WTC11 (cell line): ENCODE results near the gene HOXC4. TPM values are rescaled to one million over a fixed set of nuclear protein-coding genes. Genes with fewer than 3 reads are reported as not detected.

Experiments
- ATAC-seq: fragments of 200-7000 bp; cut with Tn5 transposase; 2 replicates; pipeline ENCODE4 v1.10.0; 2021; ENCODE audit warnings: mild to moderate bottlenecking, moderate library complexity
- CTCF ChIA-PET: fragments of 300-600 bp; sonication (Branson Sonifier 250); formaldehyde crosslinking; loops from one replicate; lab custom pipeline; 2021; ENCODE audit warnings: antibody characterized with exemption; lab: Charles Lee
- POLR2A ChIA-PET: fragments of 350-600 bp; sonication (Branson Sonifier 250); formaldehyde crosslinking; loops from one replicate; lab custom pipeline; 2021; ENCODE audit warnings: antibody characterized with exemption; lab: Charles Lee
- DNase-seq: peaks from one replicate; pipeline ENCODE4 v3.0.0; 2021; ENCODE audit warnings: low spot score
- H3K27ac Mint-ChIP-seq: 2 replicates; pipeline ENCODE4 v1.8.0; 2021; ENCODE audit warnings: mixed read lengths
- H3K27me3 Mint-ChIP-seq: 2 replicates; pipeline ENCODE4 v1.8.0; 2021; ENCODE audit warnings: low read depth, mild to moderate bottlenecking, moderate library complexity, mixed read lengths
- H3K36me3 Mint-ChIP-seq: 2 replicates; pipeline ENCODE4 v1.8.0; 2021; ENCODE audit warnings: mixed read lengths
- H3K4me1 Mint-ChIP-seq: 2 replicates; pipeline ENCODE4 v1.8.0; 2022; ENCODE audit warnings: mixed read lengths
- H3K4me3 Mint-ChIP-seq: 2 replicates; pipeline ENCODE4 v1.8.0; 2021; ENCODE audit warnings: mild to moderate bottlenecking, moderate library complexity, mixed read lengths
- H3K9me3 Mint-ChIP-seq: 2 replicates; pipeline ENCODE4 v1.8.0; 2021; ENCODE audit warnings: mixed read lengths
- AR ChIP-seq: fragments of 250-450 bp; sonication (Bioruptor Pico); IDR thresholded peaks from 2 replicates; pipeline ENCODE4 v1.9.0; 2021; ENCODE audit warnings: mild to moderate bottlenecking
- ATF6 ChIP-seq: sonication (generic); formaldehyde crosslinking; IDR thresholded peaks from 2 replicates; pipeline ENCODE4 v1.8.1; 2023; ENCODE audit warnings: mild to moderate bottlenecking, missing genetic modification reagents
- CDX4 ChIP-seq: fragments of 250-450 bp; sonication (Bioruptor Pico); IDR thresholded peaks from 2 replicates; pipeline ENCODE4 v1.9.0; 2021; ENCODE audit warnings: moderate library complexity, mild to moderate bottlenecking, inconsistent platforms, borderline replicate concordance
- CREB1 ChIP-seq: sonication (generic); formaldehyde crosslinking; IDR thresholded peaks from 2 replicates; pipeline ENCODE4 v1.8.0; 2023; ENCODE audit warnings: mild to moderate bottlenecking, missing genetic modification reagents
- CREM ChIP-seq: sonication (generic); formaldehyde crosslinking; IDR thresholded peaks from 2 replicates; pipeline ENCODE4 v1.8.1; 2022; ENCODE audit warnings: mild to moderate bottlenecking, missing genetic modification reagents, moderate library complexity
- ETV6 ChIP-seq: sonication (generic); formaldehyde crosslinking; IDR thresholded peaks from 2 replicates; pipeline ENCODE4 v1.8.1; 2022; ENCODE audit warnings: mild to moderate bottlenecking, missing genetic modification reagents
- FOXJ3 ChIP-seq: sonication (generic); formaldehyde crosslinking; IDR thresholded peaks from 2 replicates; pipeline ENCODE4 v1.9.0; 2021; ENCODE audit warnings: missing genetic modification reagents, mild to moderate bottlenecking, borderline replicate concordance
- GABPB1 ChIP-seq: sonication (generic); formaldehyde crosslinking; IDR thresholded peaks from 2 replicates; pipeline ENCODE4 v1.8.1; 2023; ENCODE audit warnings: mild to moderate bottlenecking, missing genetic modification reagents
- GTF2I ChIP-seq: fragments of 250-450 bp; sonication (Bioruptor Pico); conservative IDR thresholded peaks from 2 replicates; pipeline ENCODE4 v1.4.0; 2021; ENCODE audit warnings: mild to moderate bottlenecking
- IRF1 ChIP-seq: sonication (generic); formaldehyde crosslinking; IDR thresholded peaks from 2 replicates; pipeline ENCODE4 v1.8.0; 2023; ENCODE audit warnings: missing genetic modification reagents
- MXD4 ChIP-seq: fragments of 250-450 bp; sonication (Bioruptor Pico); IDR thresholded peaks from 2 replicates; pipeline ENCODE4 v1.8.0; 2021; ENCODE audit warnings: mild to moderate bottlenecking, moderate library complexity, borderline replicate concordance
- NR1H2 ChIP-seq: sonication (generic); formaldehyde crosslinking; IDR thresholded peaks from 2 replicates; pipeline ENCODE4 v1.9.0; 2021; ENCODE audit warnings: mild to moderate bottlenecking, moderate library complexity, missing genetic modification reagents
- NR3C1 ChIP-seq: sonication (generic); formaldehyde crosslinking; conservative IDR thresholded peaks from 2 replicates; pipeline ENCODE4 v1.8.1; 2023; ENCODE audit warnings: low read depth, mild to moderate bottlenecking, missing genetic modification reagents
- SMAD3 ChIP-seq: sonication (generic); formaldehyde crosslinking; IDR thresholded peaks from 2 replicates; pipeline ENCODE4 v1.8.0; 2022; ENCODE audit warnings: missing genetic modification reagents, mild to moderate bottlenecking, borderline replicate concordance
- TCF7 ChIP-seq: sonication (generic); formaldehyde crosslinking; IDR thresholded peaks from 2 replicates; pipeline ENCODE4 v1.8.0; 2022; ENCODE audit warnings: mild to moderate bottlenecking, low read depth, missing genetic modification reagents, moderate library complexity
- TEAD1 ChIP-seq: sonication (generic); formaldehyde crosslinking; IDR thresholded peaks from 2 replicates; pipeline ENCODE4 v1.8.0; 2022; ENCODE audit warnings: mild to moderate bottlenecking, missing genetic modification reagents
- TP53 ChIP-seq: sonication (generic); formaldehyde crosslinking; IDR thresholded peaks from 2 replicates; pipeline ENCODE4 v1.8.1; 2023; ENCODE audit warnings: mild to moderate bottlenecking, missing genetic modification reagents
- USF2 ChIP-seq: sonication (generic); formaldehyde crosslinking; IDR thresholded peaks from 2 replicates; pipeline ENCODE4 v1.8.1; 2023; ENCODE audit warnings: mild to moderate bottlenecking, missing genetic modification reagents, moderate library complexity
- ZNF121 ChIP-seq: sonication (generic); formaldehyde crosslinking; IDR thresholded peaks from 2 replicates; pipeline ENCODE4 v1.8.0; 2023; ENCODE audit warnings: missing genetic modification reagents
- ZNF232 ChIP-seq: sonication (generic); formaldehyde crosslinking; IDR thresholded peaks from 2 replicates; pipeline ENCODE4 v1.8.0; 2022; ENCODE audit warnings: mild to moderate bottlenecking, missing genetic modification reagents
- ZNF263 ChIP-seq: sonication (generic); formaldehyde crosslinking; IDR thresholded peaks from 2 replicates; pipeline ENCODE4 v1.8.1; 2022; ENCODE audit warnings: low read depth, mild to moderate bottlenecking, moderate library complexity, missing genetic modification reagents
- ZNF396 ChIP-seq: fragments of 250-450 bp; sonication (Bioruptor Pico); IDR thresholded peaks from 2 replicates; pipeline ENCODE4 v1.8.0; 2021; ENCODE audit warnings: mild to moderate bottlenecking, moderate library complexity, borderline replicate concordance
- ZNF416 ChIP-seq: fragments of 250-450 bp; sonication (Bioruptor Pico); IDR thresholded peaks from 2 replicates; pipeline ENCODE4 v1.9.0; 2021; ENCODE audit warnings: mild to moderate bottlenecking, inconsistent platforms
- ZNF423 ChIP-seq: fragments of 250-450 bp; sonication (Bioruptor Pico); IDR thresholded peaks from 2 replicates; pipeline ENCODE4 v2.1.2; 2022; ENCODE audit warnings: mild to moderate bottlenecking, moderate library complexity
- total RNA-seq: library from RNA; stranded (reverse); gene quantifications from 3 replicates; pipeline ENCODE4 v1.2.3, GENCODE V29; 2021
- TF ChIP-seq, protein P1 (sequence below): sonication (generic); formaldehyde crosslinking; IDR thresholded peaks from 2 replicates; pipeline ENCODE4 v1.8.1; 2022; ENCODE audit warnings: mild to moderate bottlenecking, missing genetic modification reagents, moderate library complexity, borderline replicate concordance
- TF ChIP-seq, protein P2 (sequence below): sonication (generic); formaldehyde crosslinking; IDR thresholded peaks from 2 replicates; pipeline ENCODE4 v1.8.1; 2022; ENCODE audit warnings: mild to moderate bottlenecking, moderate library complexity, missing genetic modification reagents

The HOXC4 gene
- total RNA-seq, 1 experiment from 2014 or later, result 0.46 TPM

DNA sequence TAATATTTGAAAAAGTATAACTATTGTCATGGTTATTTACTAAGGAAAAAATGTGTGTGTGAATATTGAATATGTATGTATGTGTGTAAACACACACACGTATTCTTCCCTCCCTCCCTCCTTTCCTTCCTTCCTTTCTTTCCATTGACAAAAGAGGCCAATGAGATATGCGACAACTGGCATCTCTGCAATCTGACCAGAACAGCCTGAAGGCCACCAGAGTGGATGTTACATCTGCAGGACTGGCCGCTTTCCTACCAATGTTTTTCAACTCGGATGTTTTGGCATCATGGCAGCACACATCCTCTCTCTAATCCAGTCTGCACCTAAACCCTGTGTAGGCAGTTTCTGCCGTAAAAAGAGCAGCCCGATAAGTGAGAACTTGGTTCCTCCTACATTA, 20.7 kb downstream of the HOXC4 start:
- DNase-seq, result no peak
- ChIA-PET POLR2A (no interaction called here), CTCF (interaction anchor here (2.4 kb wide), 1 partner anchor 127 kb away, joined by 16 read pairs; no protein-coding TSS in a partner anchor)
- H3K27me3 Mint-ChIP-seq, result peaks cover 87% of the 10 kb centered on the region
- H3K36me3 Mint-ChIP-seq, result no peaks in the 10 kb centered on the region
- peaks cover 49% of the 10 kb centered on the region for H3K4me1 Mint-ChIP-seq
- peak overlapping the region; percentile 91; the same call in 1 of the 2 replicates for H3K27ac Mint-ChIP-seq
- TF ChIP-seq ZNF396 (CRISPR knock-in tag) (no peak), ZNF121 (no peak), CDX4 (CRISPR knock-in tag) (no peak), GABPB1 (CRISPR knock-in tag) (no peak), TCF7 (CRISPR knock-in tag) (no peak), ZNF423 (CRISPR knock-in tag) (no peak), CREM (CRISPR knock-in tag) (no peak), ZNF263 (CRISPR knock-in tag) (no peak), MXD4 (CRISPR knock-in tag) (no peak), ETV6 (CRISPR knock-in tag) (no peak), CREB1 (CRISPR knock-in tag) (no peak), AR (no peak), ATF6 (CRISPR knock-in tag) (no peak), NR1H2 (CRISPR knock-in tag) (no peak), FOXJ3 (no peak)
- no peak overlapping the region for H3K4me3 Mint-ChIP-seq
- no peak for ATAC-seq
- H3K9me3 Mint-ChIP-seq, result no peaks in the 10 kb centered on the region

DNA sequence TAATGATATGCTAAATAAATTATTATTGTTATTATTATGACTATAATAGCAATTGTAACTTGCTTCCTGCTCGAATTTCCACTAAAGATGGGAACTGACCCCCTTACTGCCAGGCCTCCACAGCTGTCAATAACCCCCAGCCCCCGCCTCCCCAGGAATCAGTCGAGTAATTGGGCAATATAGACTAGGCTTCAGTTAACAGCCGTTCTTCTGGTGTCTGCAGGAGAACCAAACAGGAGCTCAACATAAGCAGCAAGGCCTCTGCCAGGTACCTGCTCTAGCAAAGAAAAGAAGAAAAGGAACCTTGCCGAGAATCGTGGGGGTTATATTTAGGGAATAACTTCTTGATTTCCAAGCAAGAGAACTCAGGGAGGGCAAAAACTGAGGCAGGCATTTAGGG, 21.8 kb downstream of the HOXC4 start:
- POLR2A ChIA-PET, result interaction anchor here (0.6 to 1.1 kb wide), 5 partner anchors 10 to 134 kb away, joined by 3 to 10 read pairs (median 3); partner anchors contain the start of gene HOXC4
- H3K4me3 Mint-ChIP-seq, result peak overlapping the region; percentile 40; the same call in 1 of the 2 replicates
- no peak for DNase-seq
- TF ChIP-seq, protein P1, sequence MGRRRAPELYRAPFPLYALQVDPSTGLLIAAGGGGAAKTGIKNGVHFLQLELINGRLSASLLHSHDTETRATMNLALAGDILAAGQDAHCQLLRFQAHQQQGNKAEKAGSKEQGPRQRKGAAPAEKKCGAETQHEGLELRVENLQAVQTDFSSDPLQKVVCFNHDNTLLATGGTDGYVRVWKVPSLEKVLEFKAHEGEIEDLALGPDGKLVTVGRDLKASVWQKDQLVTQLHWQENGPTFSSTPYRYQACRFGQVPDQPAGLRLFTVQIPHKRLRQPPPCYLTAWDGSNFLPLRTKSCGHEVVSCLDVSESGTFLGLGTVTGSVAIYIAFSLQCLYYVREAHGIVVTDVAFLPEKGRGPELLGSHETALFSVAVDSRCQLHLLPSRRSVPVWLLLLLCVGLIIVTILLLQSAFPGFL (CRISPR knock-in tag), result no peak
- TF ChIP-seq CDX4 (CRISPR knock-in tag) (no peak), CREM (CRISPR knock-in tag) (no peak), ZNF232 (CRISPR knock-in tag) (no peak), USF2 (CRISPR knock-in tag) (no peak), SMAD3 (CRISPR knock-in tag) (no peak), ZNF416 (CRISPR knock-in tag) (no peak), IRF1 (CRISPR knock-in tag) (no peak), TEAD1 (CRISPR knock-in tag) (no peak), GTF2I (CRISPR knock-in tag) (no peak), TP53 (CRISPR knock-in tag) (no peak), NR3C1 (no peak)
- TF ChIP-seq, protein P2, sequence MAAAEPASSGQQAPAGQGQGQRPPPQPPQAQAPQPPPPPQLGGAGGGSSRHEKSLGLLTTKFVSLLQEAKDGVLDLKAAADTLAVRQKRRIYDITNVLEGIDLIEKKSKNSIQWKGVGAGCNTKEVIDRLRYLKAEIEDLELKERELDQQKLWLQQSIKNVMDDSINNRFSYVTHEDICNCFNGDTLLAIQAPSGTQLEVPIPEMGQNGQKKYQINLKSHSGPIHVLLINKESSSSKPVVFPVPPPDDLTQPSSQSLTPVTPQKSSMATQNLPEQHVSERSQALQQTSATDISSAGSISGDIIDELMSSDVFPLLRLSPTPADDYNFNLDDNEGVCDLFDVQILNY (CRISPR knock-in tag), result no peak

More for the DNA sequence above, 21.8 kb downstream of the HOXC4 start:
- CTCF ChIA-PET, result interaction anchor here (0.6 to 2.4 kb wide), 7 partner anchors 12 to 609 kb away, joined by 3 to 16 read pairs (median 6); partner anchors contain the start of genes COPZ1 and HOXC5
- H3K9me3 Mint-ChIP-seq, result no peaks in the 10 kb centered on the region
- H3K27ac Mint-ChIP-seq, result peak overlapping the region; percentile 72
- H3K36me3 Mint-ChIP-seq, result no peaks in the 10 kb centered on the region
- peaks cover 55% of the 10 kb centered on the region for H3K4me1 Mint-ChIP-seq
- peaks cover 87% of the 10 kb centered on the region for H3K27me3 Mint-ChIP-seq
- peak; percentile 27 for ATAC-seq
